Tibial nerve (tissue), 4 donors: ENCODE data around the gene BEST3.

Experiments
- EP300 ChIP-seq, 2 donors: sonication (generic); formaldehyde crosslinking; IDR thresholded peaks; one replicate each; pipeline ENCODE4 v1.6.1; 2017; ENCODE audit warnings: antibody characterized with exemption in 2 of 2, mild to moderate bottlenecking in 1 of 2
- POLR2A ChIP-seq, 2 donors: fragments of 450-650 bp; IDR thresholded peaks; one replicate each; pipeline ENCODE4 v1.6.1; 2017; ENCODE audit warnings: antibody characterized with exemption in 2 of 2, mild to moderate bottlenecking in 2 of 2, moderate library complexity in 2 of 2
- TF ChIP-seq, protein P1 (sequence below), 5 experiments: fragments of 200-600 bp in 3 of 5; fragments of 450-650 bp in 2 of 5; sonication (generic) in 3 of 5; IDR thresholded peaks; one replicate each; pipeline ENCODE4 v1.5.1; 2016 to 2019; ENCODE audit warnings: antibody characterized with exemption in 5 of 5, mild to moderate bottlenecking in 3 of 5, moderate library complexity in 2 of 5

DNA sequence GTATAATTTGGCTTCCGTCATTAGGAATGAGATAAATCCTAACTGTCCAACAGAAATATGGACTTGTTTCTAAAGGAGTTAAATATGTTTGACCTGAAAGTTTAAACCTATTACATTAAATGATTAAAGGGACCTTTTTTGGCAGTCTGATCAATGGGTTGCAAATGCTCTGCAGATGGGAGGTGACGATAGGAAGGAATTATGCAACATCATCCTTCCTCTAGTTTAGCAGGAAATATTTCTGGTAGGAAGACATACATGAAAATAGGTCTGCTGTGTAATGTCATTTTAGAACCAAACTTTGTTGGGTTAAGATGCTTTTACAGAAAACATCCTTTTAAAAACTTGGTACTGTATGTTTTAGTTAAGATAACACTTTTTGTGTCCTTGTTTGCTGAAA lies 91.0 kb downstream of the BEST3 start:
- TF ChIP-seq, protein P1, sequence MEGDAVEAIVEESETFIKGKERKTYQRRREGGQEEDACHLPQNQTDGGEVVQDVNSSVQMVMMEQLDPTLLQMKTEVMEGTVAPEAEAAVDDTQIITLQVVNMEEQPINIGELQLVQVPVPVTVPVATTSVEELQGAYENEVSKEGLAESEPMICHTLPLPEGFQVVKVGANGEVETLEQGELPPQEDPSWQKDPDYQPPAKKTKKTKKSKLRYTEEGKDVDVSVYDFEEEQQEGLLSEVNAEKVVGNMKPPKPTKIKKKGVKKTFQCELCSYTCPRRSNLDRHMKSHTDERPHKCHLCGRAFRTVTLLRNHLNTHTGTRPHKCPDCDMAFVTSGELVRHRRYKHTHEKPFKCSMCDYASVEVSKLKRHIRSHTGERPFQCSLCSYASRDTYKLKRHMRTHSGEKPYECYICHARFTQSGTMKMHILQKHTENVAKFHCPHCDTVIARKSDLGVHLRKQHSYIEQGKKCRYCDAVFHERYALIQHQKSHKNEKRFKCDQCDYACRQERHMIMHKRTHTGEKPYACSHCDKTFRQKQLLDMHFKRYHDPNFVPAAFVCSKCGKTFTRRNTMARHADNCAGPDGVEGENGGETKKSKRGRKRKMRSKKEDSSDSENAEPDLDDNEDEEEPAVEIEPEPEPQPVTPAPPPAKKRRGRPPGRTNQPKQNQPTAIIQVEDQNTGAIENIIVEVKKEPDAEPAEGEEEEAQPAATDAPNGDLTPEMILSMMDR (IDR thresholded peaks at IDR 0.05), result no peak
- TF ChIP-seq POLR2A (IDR thresholded peaks at IDR 0.05), result no peak
- TF ChIP-seq EP300 (IDR thresholded peaks at IDR 0.05), result no peak
